Mesendoderm (in vitro differentiated cells): ENCODE measurements around the gene KRT6C.

ENCODE experiments used
- DNase-seq: peaks from one replicate; pipeline ENCODE4 v3.0.0; 2013
- H2AK5ac ChIP-seq: 2 replicates; pipeline ENCODE4 v1.6.1; 2013; ENCODE audit warnings: low read length, inconsistent platforms
- H2BK120ac ChIP-seq: 2 replicates; pipeline ENCODE4 v1.6.1; 2013; ENCODE audit warnings: low read depth, mild to moderate bottlenecking, low read length, moderate library complexity, mixed read lengths
- H2BK15ac ChIP-seq: replicated peaks from 2 replicates; pipeline ENCODE4 v1.6.1; 2013; ENCODE audit warnings: low read depth, mild to moderate bottlenecking, moderate library complexity
- H2BK5ac ChIP-seq: 2 replicates; pipeline ENCODE4 v1.6.1; 2013; ENCODE audit warnings: low read length, inconsistent platforms
- H3K18ac ChIP-seq: 2 replicates; pipeline ENCODE4 v1.6.1; 2013; ENCODE audit warnings: mild to moderate bottlenecking, low read length, mixed read lengths
- H3K23ac ChIP-seq: one replicate; pipeline ENCODE4 v1.6.1; 2013; ENCODE audit warnings: low read length
- H3K27ac ChIP-seq: 2 replicates; pipeline ENCODE4 v1.5.1; 2013; ENCODE audit warnings: low read depth, mild to moderate bottlenecking, inconsistent platforms, low read length, moderate library complexity
- H3K27me3 ChIP-seq: 2 replicates; pipeline ENCODE4 v1.6.1; 2013; ENCODE audit warnings: low read length, control low read depth, mild to moderate bottlenecking, inconsistent platforms; ENCODE audit not compliant: insufficient read depth, poor library complexity
- H3K36me3 ChIP-seq: 2 replicates; pipeline ENCODE4 v1.6.1; 2013; ENCODE audit warnings: low read length, inconsistent platforms; ENCODE audit not compliant: control insufficient read depth, insufficient read depth
- H3K4ac ChIP-seq: one replicate; pipeline ENCODE4 v1.6.1; 2013; ENCODE audit warnings: low read depth, mild to moderate bottlenecking, low read length, moderate library complexity
- H3K4me1 ChIP-seq: 2 replicates; pipeline ENCODE4 v1.6.1; 2013; ENCODE audit warnings: low read depth, low read length, inconsistent platforms; ENCODE audit not compliant: control insufficient read depth
- H3K4me2 ChIP-seq: 2 replicates; pipeline ENCODE4 v1.6.1; 2013; ENCODE audit warnings: low read length
- H3K4me3 ChIP-seq: 2 replicates; pipeline ENCODE4 v1.5.1; 2013; ENCODE audit warnings: mild to moderate bottlenecking, low read length
- H3K56ac ChIP-seq: one replicate; pipeline ENCODE4 v1.6.1; 2013; ENCODE audit warnings: low read length
- H3K79me1 ChIP-seq: 2 replicates; pipeline ENCODE4 v1.6.1; 2013; ENCODE audit warnings: low read length, inconsistent platforms
- H3K79me2 ChIP-seq: 2 replicates; pipeline ENCODE4 v1.6.1; 2013; ENCODE audit warnings: mild to moderate bottlenecking, low read length; ENCODE audit not compliant: control insufficient read depth, insufficient read depth
- H3K9ac ChIP-seq: 2 replicates; pipeline ENCODE4 v1.6.1; 2013; ENCODE audit warnings: low read length, inconsistent platforms
- H4K5ac ChIP-seq: one replicate; pipeline ENCODE4 v1.6.1; 2013; ENCODE audit warnings: low read length
- H4K8ac ChIP-seq: one replicate; pipeline ENCODE4 v1.6.1; 2013; ENCODE audit warnings: low read depth, mild to moderate bottlenecking, control low read depth, low read length, moderate library complexity
- WGBS: extraction: QIAGEN DNeasy Blood & Tissue Kit; methylation state at CpG from one replicate; pipeline ENCODE4 v1.1.7; 2013; ENCODE audit warnings: low lambda C conversion rate, missing lambda C conversion rate; ENCODE audit not compliant: insufficient coverage; ENCODE audit errors: extremely low coverage; 5-methylcytosine and 5-hydroxymethylcytosine counted together

The KRT6C gene

GRCh38 chr12:52519387-52519703 is 45.7 kb upstream of the KRT6C start:
- no peak overlapping the region for H2AK5ac ChIP-seq
- no peaks in the 10 kb centered on the region for H3K27me3 ChIP-seq
- H3K36me3 ChIP-seq: no peaks in the 10 kb centered on the region
- no peaks in the 10 kb centered on the region for H3K4me1 ChIP-seq
- no peak overlapping the region for H3K56ac ChIP-seq
- no peak overlapping the region for H4K5ac ChIP-seq
- H3K27ac ChIP-seq: no peak overlapping the region
- H3K9ac ChIP-seq: no peak overlapping the region
- no peak for DNase-seq
- H3K4me2 ChIP-seq: no peak overlapping the region
- no peak overlapping the region for H2BK15ac ChIP-seq
- H3K4me3 ChIP-seq: no peak overlapping the region
- no peak overlapping the region for H3K23ac ChIP-seq
- H3K18ac ChIP-seq: no peak overlapping the region
- no peak overlapping the region for H2BK5ac ChIP-seq
- H4K8ac ChIP-seq: no peak overlapping the region
- no peak overlapping the region for H2BK120ac ChIP-seq
- no peak overlapping the region for H3K4ac ChIP-seq
- WGBS: no CpG with 5 or more reads among the region's 3 CpGs
- no peaks in the 10 kb centered on the region for H3K79me2 ChIP-seq
- no peaks in the 10 kb centered on the region for H3K79me1 ChIP-seq

- DNase-seq: no peak
- WGBS: no CpG with 5 or more reads among the region's 8 CpGs
Observed at GRCh38 chr12:52518574-52519386, 45.2 kb upstream of the KRT6C start.

GRCh38 chr12:52517888-52518287 is 44.3 kb upstream of the KRT6C start:
- H3K4me1 ChIP-seq: no peaks in the 10 kb centered on the region

More at GRCh38 chr12:52518574-52519386, 45.2 kb upstream of the KRT6C start:
- H3K56ac ChIP-seq: no peak overlapping the region
- H3K4me2 ChIP-seq: no peak overlapping the region
- no peaks in the 10 kb centered on the region for H3K36me3 ChIP-seq
- no peak overlapping the region for H3K4ac ChIP-seq
- H3K9ac ChIP-seq: no peak overlapping the region
- no peak overlapping the region for H2BK5ac ChIP-seq
- H2BK15ac ChIP-seq: no peak overlapping the region
- H3K27me3 ChIP-seq: no peaks in the 10 kb centered on the region
- H2AK5ac ChIP-seq: no peak overlapping the region
- no peaks in the 10 kb centered on the region for H3K79me1 ChIP-seq
- H3K27ac ChIP-seq: no peak overlapping the region
- no peaks in the 10 kb centered on the region for H3K79me2 ChIP-seq
- H3K18ac ChIP-seq: no peak overlapping the region
- H4K5ac ChIP-seq: no peak overlapping the region
- H3K4me3 ChIP-seq: no peak overlapping the region
- no peak overlapping the region for H4K8ac ChIP-seq
- no peaks in the 10 kb centered on the region for H3K4me1 ChIP-seq
- no peak overlapping the region for H3K23ac ChIP-seq
- no peak overlapping the region for H2BK120ac ChIP-seq

GRCh38 chr12:52517005-52517835 is 43.6 kb upstream of the KRT6C start:
- no peaks in the 10 kb centered on the region for H3K79me1 ChIP-seq
- no peak overlapping the region for H3K4ac ChIP-seq
- DNase-seq: no peak
- H3K27ac ChIP-seq: no peak overlapping the region
- no peak overlapping the region for H2BK120ac ChIP-seq
- H2BK15ac ChIP-seq: no peak overlapping the region
- no peak overlapping the region for H2BK5ac ChIP-seq
- H3K4me1 ChIP-seq: no peaks in the 10 kb centered on the region
- no peak overlapping the region for H3K9ac ChIP-seq
- H3K27me3 ChIP-seq: no peaks in the 10 kb centered on the region
- H3K4me3 ChIP-seq: no peak overlapping the region
- H4K5ac ChIP-seq: no peak overlapping the region
- H3K36me3 ChIP-seq: no peaks in the 10 kb centered on the region
- H4K8ac ChIP-seq: no peak overlapping the region
- no peak overlapping the region for H3K56ac ChIP-seq
- WGBS: no CpG with 5 or more reads among the region's 14 CpGs
- H3K18ac ChIP-seq: no peak overlapping the region
- H3K79me2 ChIP-seq: no peaks in the 10 kb centered on the region
- no peak overlapping the region for H3K23ac ChIP-seq
- H2AK5ac ChIP-seq: no peak overlapping the region
- H3K4me2 ChIP-seq: no peak overlapping the region

More at GRCh38 chr12:52517888-52518287, 44.3 kb upstream of the KRT6C start:
- H2BK5ac ChIP-seq: no peak overlapping the region
- no peaks in the 10 kb centered on the region for H3K79me1 ChIP-seq
- no peak overlapping the region for H3K9ac ChIP-seq
- no peak overlapping the region for H2BK120ac ChIP-seq
- H3K27ac ChIP-seq: no peak overlapping the region
- no peak overlapping the region for H4K8ac ChIP-seq
- H3K27me3 ChIP-seq: no peaks in the 10 kb centered on the region
- H3K4me2 ChIP-seq: no peak overlapping the region
- H2BK15ac ChIP-seq: no peak overlapping the region
- H3K56ac ChIP-seq: no peak overlapping the region
- no peak overlapping the region for H3K23ac ChIP-seq
- H3K36me3 ChIP-seq: no peaks in the 10 kb centered on the region
- no peak overlapping the region for H2AK5ac ChIP-seq
- no peak overlapping the region for H3K4ac ChIP-seq
- no peak overlapping the region for H3K18ac ChIP-seq
- DNase-seq: no peak
- no peak overlapping the region for H4K5ac ChIP-seq
- H3K4me3 ChIP-seq: no peak overlapping the region
- WGBS: no CpG with 5 or more reads among the region's 5 CpGs
- no peaks in the 10 kb centered on the region for H3K79me2 ChIP-seq

GRCh38 chr12:52515927-52516831 is 42.6 kb upstream of the KRT6C start:
- H3K79me2 ChIP-seq: no peaks in the 10 kb centered on the region
- H3K27me3 ChIP-seq: no peaks in the 10 kb centered on the region
- no peak overlapping the region for H3K4me2 ChIP-seq
- no peak overlapping the region for H4K8ac ChIP-seq
- H3K23ac ChIP-seq: no peak overlapping the region
- no peak overlapping the region for H3K56ac ChIP-seq
- H3K4ac ChIP-seq: no peak overlapping the region
- H3K4me3 ChIP-seq: no peak overlapping the region
- H2BK15ac ChIP-seq: no peak overlapping the region
- no peaks in the 10 kb centered on the region for H3K79me1 ChIP-seq
- H3K36me3 ChIP-seq: no peaks in the 10 kb centered on the region
- H3K27ac ChIP-seq: no peak overlapping the region
- H3K4me1 ChIP-seq: no peaks in the 10 kb centered on the region
- no peak overlapping the region for H2BK120ac ChIP-seq
- H2BK5ac ChIP-seq: no peak overlapping the region
- H3K18ac ChIP-seq: no peak overlapping the region
- no peak overlapping the region for H2AK5ac ChIP-seq
- no peak overlapping the region for H3K9ac ChIP-seq
- no CpG with 5 or more reads among the region's 15 CpGs for WGBS
- DNase-seq: no peak
- no peak overlapping the region for H4K5ac ChIP-seq
